H9 (cell line): ENCODE data around the gene SMIM36. TPM values are rescaled to one million over a fixed set of nuclear protein-coding genes. Genes with fewer than 3 reads are reported as not detected.

Experiments
- DNase-seq: peaks from one replicate; pipeline ENCODE4 v3.0.0-alpha.2; 2017
- H2AFZ ChIP-seq: one replicate; pipeline ENCODE4 v1.6.1; 2013; ENCODE audit warnings: mild to moderate bottlenecking, low read length, control low read depth, moderate library complexity
- H2AK5ac ChIP-seq: 2 replicates; pipeline ENCODE4 v1.6.1; 2013; ENCODE audit warnings: low read length, control low read depth, mixed read lengths; ENCODE audit not compliant: insufficient read length
- H2BK120ac ChIP-seq: one replicate; pipeline ENCODE4 v1.6.1; 2013; ENCODE audit warnings: low read depth, mild to moderate bottlenecking, low read length, control low read depth, inconsistent platforms; ENCODE audit not compliant: poor library complexity, severe bottlenecking
- H2BK12ac ChIP-seq: 2 replicates; pipeline ENCODE4 v1.6.1; 2013; ENCODE audit warnings: low read length, control low read depth, mixed read lengths, low read depth; ENCODE audit not compliant: insufficient read length
- H2BK15ac ChIP-seq: 2 replicates; pipeline ENCODE4 v1.6.1; 2013; ENCODE audit warnings: low read depth, low read length, control low read depth
- H2BK20ac ChIP-seq: one replicate; pipeline ENCODE4 v1.6.1; 2013; ENCODE audit warnings: low read depth, mild to moderate bottlenecking, low read length, control low read depth, inconsistent platforms; ENCODE audit not compliant: poor library complexity, severe bottlenecking
- H2BK5ac ChIP-seq: 2 replicates; pipeline ENCODE4 v1.6.1; 2013; ENCODE audit warnings: low read length, control low read depth, mixed read lengths; ENCODE audit not compliant: insufficient read length
- H3K14ac ChIP-seq: 2 replicates; pipeline ENCODE4 v1.6.1; 2013; ENCODE audit warnings: low read length, control low read depth; ENCODE audit not compliant: insufficient read depth
- H3K18ac ChIP-seq: 2 replicates; pipeline ENCODE4 v1.6.1; 2013; ENCODE audit warnings: low read depth, mild to moderate bottlenecking, mixed read lengths, low read length, control low read depth; ENCODE audit not compliant: insufficient read length
- H3K23ac ChIP-seq: 2 replicates; pipeline ENCODE4 v1.6.1; 2013; ENCODE audit warnings: low read length, control low read depth, mixed read lengths, low read depth; ENCODE audit not compliant: insufficient read length
- H3K23me2 ChIP-seq: 2 replicates; pipeline ENCODE4 v1.6.1; 2013; ENCODE audit warnings: low read depth, mild to moderate bottlenecking, mixed read lengths, low read length, control low read depth; ENCODE audit not compliant: insufficient read length, poor library complexity, severe bottlenecking
- H3K27ac ChIP-seq: 2 replicates; pipeline ENCODE4 v1.5.1; 2013; ENCODE audit warnings: low read length, control low read depth, mixed read lengths, low read depth; ENCODE audit not compliant: insufficient read length
- H3K27me3 ChIP-seq: 2 replicates; pipeline ENCODE4 v1.6.1; 2013; ENCODE audit warnings: low read length, control low read depth, inconsistent platforms; ENCODE audit not compliant: insufficient read depth
- H3K4ac ChIP-seq: 2 replicates; pipeline ENCODE4 v1.6.1; 2013; ENCODE audit warnings: low read depth, mild to moderate bottlenecking, control low read depth, inconsistent platforms, low read length, moderate library complexity
- H3K4me1 ChIP-seq: 2 replicates; pipeline ENCODE4 v1.6.1; 2013; ENCODE audit warnings: low read length, control low read depth, inconsistent platforms; ENCODE audit not compliant: insufficient read depth
- H3K4me2 ChIP-seq: 2 replicates; pipeline ENCODE4 v1.6.1; 2013; ENCODE audit warnings: low read length, control low read depth, mixed read lengths; ENCODE audit not compliant: insufficient read length, insufficient read depth
- H3K56ac ChIP-seq: 2 replicates; pipeline ENCODE4 v1.6.1; 2013; ENCODE audit warnings: low read depth, mild to moderate bottlenecking, mixed read lengths, low read length, control low read depth; ENCODE audit not compliant: insufficient read length
- H3K79me1 ChIP-seq: 2 replicates; pipeline ENCODE4 v1.6.1; 2013; ENCODE audit warnings: low read depth, mild to moderate bottlenecking, moderate library complexity, low read length, control low read depth, inconsistent platforms; ENCODE audit not compliant: insufficient read depth, poor library complexity, severe bottlenecking
- H3K79me2 ChIP-seq: 2 replicates; pipeline ENCODE4 v1.6.1; 2013; ENCODE audit warnings: low read length, control low read depth, inconsistent platforms; ENCODE audit not compliant: insufficient read depth
- H3K9ac ChIP-seq: 2 replicates; pipeline ENCODE4 v1.6.1; 2013; ENCODE audit warnings: low read length, control low read depth, mixed read lengths; ENCODE audit not compliant: insufficient read length; ENCODE audit errors: extremely low read depth
- H3K9me3 ChIP-seq: one replicate; pipeline ENCODE4 v1.6.1; 2013; ENCODE audit warnings: low read depth, low read length, inconsistent platforms; ENCODE audit not compliant: control insufficient read depth
- H3T11ph ChIP-seq: one replicate; pipeline ENCODE4 v1.6.1; 2013; ENCODE audit warnings: mild to moderate bottlenecking, low read length, control low read depth, inconsistent platforms
- H4K20me1 ChIP-seq: one replicate; pipeline ENCODE4 v1.6.1; 2013; ENCODE audit not compliant: control insufficient read depth, insufficient read length, insufficient read depth
- H4K5ac ChIP-seq: 2 replicates; pipeline ENCODE4 v1.6.1; 2013; ENCODE audit warnings: low read depth, mild to moderate bottlenecking, mixed read lengths, low read length, control low read depth; ENCODE audit not compliant: insufficient read length
- H4K8ac ChIP-seq: replicated peaks from 2 replicates; pipeline ENCODE4 v1.6.1; 2013; ENCODE audit warnings: low read length, control low read depth, mixed read lengths, low read depth; ENCODE audit not compliant: insufficient read length
- H4K91ac ChIP-seq: 2 replicates; pipeline ENCODE4 v1.6.1; 2013; ENCODE audit warnings: low read depth, mild to moderate bottlenecking, moderate library complexity, mixed read lengths, low read length, control low read depth; ENCODE audit not compliant: insufficient read length
- H3K27ac Mint-ChIP-seq, 3 experiments: 2 replicates in 2 of 3; 3 replicates in 1 of 3; pipeline ENCODE4 v1.8.0; 2020 to 2021; ENCODE audit warnings: mixed read lengths in 3 of 3, mild to moderate bottlenecking in 1 of 3, moderate library complexity in 1 of 3
- H3K27me3 Mint-ChIP-seq: 2 replicates; pipeline ENCODE4 v1.8.0; 2021; ENCODE audit warnings: low read depth, mild to moderate bottlenecking, moderate library complexity, mixed read lengths
- H3K36me3 Mint-ChIP-seq, 3 experiments: 2 replicates in 2 of 3; 3 replicates in 1 of 3; pipeline ENCODE4 v1.8.0; 2020 to 2021; ENCODE audit warnings: low read depth in 3 of 3, mixed read lengths in 3 of 3; ENCODE audit not compliant: insufficient read depth in 1 of 3
- H3K4me1 Mint-ChIP-seq, 2 experiments: 2 replicates each; pipeline ENCODE4 v1.8.0; 2020; ENCODE audit warnings: mixed read lengths in 2 of 2
- H3K4me3 Mint-ChIP-seq, 2 experiments: 2 replicates in 1 of 2; 3 replicates in 1 of 2; pipeline ENCODE4 v1.8.0; 2020 to 2021; ENCODE audit warnings: mild to moderate bottlenecking in 2 of 2, mixed read lengths in 2 of 2, moderate library complexity in 1 of 2
- H3K9me3 Mint-ChIP-seq, 2 experiments: 2 replicates in 1 of 2; 3 replicates in 1 of 2; pipeline ENCODE4 v1.8.0; 2020; ENCODE audit warnings: mild to moderate bottlenecking in 2 of 2, mixed read lengths in 2 of 2, moderate library complexity in 1 of 2
- WGBS: extraction: QIAGEN DNeasy Blood & Tissue Kit; methylation state at CpG from one replicate; pipeline ENCODE4 v1.1.7; 2013; ENCODE audit warnings: missing lambda C conversion rate, low lambda C conversion rate, mixed read lengths; ENCODE audit not compliant: insufficient read length; ENCODE audit errors: extremely low coverage; 5-methylcytosine and 5-hydroxymethylcytosine counted together
- total RNA-seq: library from RNA; stranded (reverse); gene quantifications from 2 replicates; pipeline ENCODE4 v1.2.1, GENCODE V29; 2021
- TF ChIP-seq, protein P1 (sequence below): fragments of 200-600 bp; sonication (generic); conservative IDR thresholded peaks from 3 replicates; pipeline ENCODE4 v1.8.0; 2021; ENCODE audit warnings: antibody characterized with exemption, mild to moderate bottlenecking

The SMIM36 gene
- total RNA-seq, 1 experiment from 2014 or later = not detected

DNA sequence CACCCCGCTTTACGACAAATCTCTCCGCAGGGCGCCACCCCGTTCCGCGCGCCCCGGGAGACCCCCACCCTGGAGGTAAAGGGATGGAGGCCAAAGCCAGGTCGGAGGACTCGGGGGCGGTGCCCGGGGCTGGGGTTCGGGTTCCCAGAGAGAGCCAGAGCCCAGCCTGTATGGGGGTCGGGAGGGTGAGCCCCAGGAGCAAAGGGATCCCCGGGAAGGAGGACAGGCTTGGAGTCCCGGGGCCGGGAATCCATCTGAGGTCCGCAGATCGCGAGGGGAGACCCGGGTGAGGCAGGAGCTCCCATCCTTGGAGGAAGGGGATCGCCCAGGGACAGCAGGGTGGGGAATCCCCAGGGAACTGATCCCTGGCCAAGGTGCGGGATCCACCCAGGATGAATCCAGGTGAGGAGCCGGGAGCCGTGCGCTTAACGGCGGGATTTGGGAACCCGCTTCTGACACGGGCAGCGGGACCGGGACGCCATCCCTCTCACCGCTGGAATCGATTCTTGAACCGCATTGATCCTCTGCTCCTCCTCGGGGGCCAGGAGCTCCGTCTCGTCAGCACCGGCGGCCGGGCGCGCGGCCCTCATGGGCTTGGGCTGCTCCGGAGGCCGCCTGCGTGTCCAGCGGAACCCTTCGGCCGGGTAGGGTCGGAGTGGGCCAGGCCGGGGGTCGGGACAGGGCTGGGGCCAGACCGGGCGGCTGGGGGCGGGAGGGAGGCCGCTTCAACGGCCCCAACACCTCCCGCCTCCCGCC lies 89.9 kb downstream of the SMIM36 start, which contains the start of gene MMD:
Gene MMD, minus strand, starts transcription at position 657 of the 756 bp plus-strand sequence. Its CDS starts 140 bp downstream, at position 517.
- peaks cover 13% of the 10 kb centered on the region for H3K27me3 Mint-ChIP-seq
- peak within 1 kb of the TSS; percentile 79 for H3K9ac ChIP-seq
- peak within 1 kb of the TSS; percentile 11 for H2AFZ ChIP-seq
- DNase-seq = no peak
- TF ChIP-seq, protein P1, sequence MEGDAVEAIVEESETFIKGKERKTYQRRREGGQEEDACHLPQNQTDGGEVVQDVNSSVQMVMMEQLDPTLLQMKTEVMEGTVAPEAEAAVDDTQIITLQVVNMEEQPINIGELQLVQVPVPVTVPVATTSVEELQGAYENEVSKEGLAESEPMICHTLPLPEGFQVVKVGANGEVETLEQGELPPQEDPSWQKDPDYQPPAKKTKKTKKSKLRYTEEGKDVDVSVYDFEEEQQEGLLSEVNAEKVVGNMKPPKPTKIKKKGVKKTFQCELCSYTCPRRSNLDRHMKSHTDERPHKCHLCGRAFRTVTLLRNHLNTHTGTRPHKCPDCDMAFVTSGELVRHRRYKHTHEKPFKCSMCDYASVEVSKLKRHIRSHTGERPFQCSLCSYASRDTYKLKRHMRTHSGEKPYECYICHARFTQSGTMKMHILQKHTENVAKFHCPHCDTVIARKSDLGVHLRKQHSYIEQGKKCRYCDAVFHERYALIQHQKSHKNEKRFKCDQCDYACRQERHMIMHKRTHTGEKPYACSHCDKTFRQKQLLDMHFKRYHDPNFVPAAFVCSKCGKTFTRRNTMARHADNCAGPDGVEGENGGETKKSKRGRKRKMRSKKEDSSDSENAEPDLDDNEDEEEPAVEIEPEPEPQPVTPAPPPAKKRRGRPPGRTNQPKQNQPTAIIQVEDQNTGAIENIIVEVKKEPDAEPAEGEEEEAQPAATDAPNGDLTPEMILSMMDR = no peak
- H3K4me3 Mint-ChIP-seq = peak within 1 kb of the TSS; percentile 89 to 93
- H3K36me3 Mint-ChIP-seq = peaks cover 12 to 30% (median 29%) of the 10 kb centered on the region in 3 experiments
- H3K27ac Mint-ChIP-seq = peak within 1 kb of the TSS in 2 of 3 experiments; percentile 82 to 89; a peak in 3 of 7 replicates
- H3K27ac ChIP-seq = no peak within 1 kb of the TSS
- no peak within 1 kb of the TSS for H2AK5ac ChIP-seq
- H3K9me3 ChIP-seq = no peaks in the 10 kb centered on the region
- WGBS = no CpG with 5 or more reads among the region's 62 CpGs
- H3K4me1 Mint-ChIP-seq = peaks cover 27 to 30% of the 10 kb centered on the region in 2 experiments
- no peak within 1 kb of the TSS for H3K23ac ChIP-seq
- no peak within 1 kb of the TSS for H4K5ac ChIP-seq
- H2BK120ac ChIP-seq = no peak within 1 kb of the TSS
- peaks cover 0 to 4% of the 10 kb centered on the region in 2 experiments; a peak in 1 of 5 replicates for H3K9me3 Mint-ChIP-seq
- H3K56ac ChIP-seq = no peak within 1 kb of the TSS
- H2BK20ac ChIP-seq = no peak within 1 kb of the TSS
- H3K14ac ChIP-seq = peak within 1 kb of the TSS; percentile 84
- no peak within 1 kb of the TSS for H3T11ph ChIP-seq
- H3K4me1 ChIP-seq = no peaks in the 10 kb centered on the region; the same call in 1 of the 2 replicates
- H3K4ac ChIP-seq = no peak within 1 kb of the TSS; the same call in 1 of the 2 replicates
- peaks cover 11% of the 10 kb centered on the region for H3K79me1 ChIP-seq
- peaks cover 3% of the 10 kb centered on the region for H3K23me2 ChIP-seq
- no peak within 1 kb of the TSS for H2BK12ac ChIP-seq
- no peak within 1 kb of the TSS for H2BK5ac ChIP-seq
- peaks cover 15% of the 10 kb centered on the region; the same call in 1 of the 2 replicates for H3K79me2 ChIP-seq
- H4K91ac ChIP-seq = no peak within 1 kb of the TSS
- H3K4me2 ChIP-seq = peak within 1 kb of the TSS; percentile 61
- H3K18ac ChIP-seq = peak within 1 kb of the TSS; percentile 72
- H3K27me3 ChIP-seq = no peaks in the 10 kb centered on the region
- no peak within 1 kb of the TSS for H4K8ac ChIP-seq
- no peaks in the 10 kb centered on the region for H4K20me1 ChIP-seq
- no peak within 1 kb of the TSS for H2BK15ac ChIP-seq
